HG03095 (cell line): ENCODE measurements around the gene SULT4A1.
"Not testable (repeated sequence)": the region's sequence is repeated elsewhere in the genome, so short reads cannot be mapped to it uniquely, and the experiment has no call there.

Experiments
- ATAC-seq: cut with Tn5 transposase; IDR thresholded peaks from one replicate; pipeline ENCODE4 v1.9.1; 2021; ENCODE audit warnings: moderate library complexity; ENCODE audit not compliant: unreplicated experiment

Gene SULT4A1

GRCh38 chr22:43887391-43887790 lies 25.1 kb upstream of the SULT4A1 start:
- no peak for ATAC-seq

GRCh38 chr22:43886231-43886630 lies 23.9 kb upstream of the SULT4A1 start:
- ATAC-seq: no peak

GRCh38 chr22:43885786-43886185 lies 23.5 kb upstream of the SULT4A1 start:
- no peak for ATAC-seq

- no peak for ATAC-seq
Measured at GRCh38 chr22:43885319-43885671, 23.0 kb upstream of the SULT4A1 start.

- ATAC-seq: peak; percentile 68
Measured at GRCh38 chr22:43884600-43885318, 22.4 kb upstream of the SULT4A1 start.

GRCh38 chr22:43883719-43884415 lies 21.6 kb upstream of the SULT4A1 start:
- ATAC-seq: no peak

GRCh38 chr22:43883012-43883661 lies 20.8 kb upstream of the SULT4A1 start:
- ATAC-seq: no peak

- no peak for ATAC-seq
Measured at GRCh38 chr22:43882122-43882767, 19.9 kb upstream of the SULT4A1 start.

- no peak for ATAC-seq
Measured at GRCh38 chr22:43881091-43882061, 19.1 kb upstream of the SULT4A1 start.

- no peak for ATAC-seq
Measured at GRCh38 chr22:43880541-43880991, 18.3 kb upstream of the SULT4A1 start.

- no peak for ATAC-seq
Measured at GRCh38 chr22:43879901-43880540, 17.7 kb upstream of the SULT4A1 start.

GRCh38 chr22:43878831-43879550 lies 16.7 kb upstream of the SULT4A1 start:
- no peak for ATAC-seq

GRCh38 chr22:43878079-43878795 lies 15.9 kb upstream of the SULT4A1 start:
- ATAC-seq: no peak

GRCh38 chr22:43876866-43877509 lies 14.7 kb upstream of the SULT4A1 start:
- ATAC-seq: no peak

- ATAC-seq: no peak
Measured at GRCh38 chr22:43869799-43870198, 7.5 kb upstream of the SULT4A1 start.

GRCh38 chr22:43869001-43869400 lies 6.7 kb upstream of the SULT4A1 start:
- not testable (repeated sequence) for ATAC-seq

GRCh38 chr22:43867839-43868635 lies 5.7 kb upstream of the SULT4A1 start:
- no peak for ATAC-seq
